ENCODE data around the gene GNB5.
A peak's percentile ranks its signal among the peaks of the same experiment; 100 is the strongest.

The GNB5 gene

GRCh38 chr15:52140646-52141045, 50.5 kb downstream of the GNB5 start:
- DNase-seq: no peak

GRCh38 chr15:52139599-52140462, 51.4 kb downstream of the GNB5 start:
- DNase-seq: peak; percentile 82 to 85

GRCh38 chr15:52137432-52138357, 53.5 kb downstream of the GNB5 start:
- no peak for DNase-seq

- no peak for DNase-seq
Measured at GRCh38 chr15:52136442-52136980, 54.7 kb downstream of the GNB5 start.

GRCh38 chr15:52134502-52135144, 56.6 kb downstream of the GNB5 start:
- DNase-seq: no peak

- DNase-seq: no peak
Measured at GRCh38 chr15:52133510-52134220, 57.5 kb downstream of the GNB5 start.

GRCh38 chr15:52132066-52132465, 59.1 kb downstream of the GNB5 start:
- DNase-seq: no peak

GRCh38 chr15:52128568-52128967, 62.6 kb downstream of the GNB5 start:
- no peak for DNase-seq

GRCh38 chr15:52124270-52124880, 66.8 kb downstream of the GNB5 start:
- peak in 1 of 2 experiments; percentile 31 for DNase-seq

- no peak for DNase-seq
Measured at GRCh38 chr15:52121896-52122295, 69.3 kb downstream of the GNB5 start.

- no peak for DNase-seq
Measured at GRCh38 chr15:52121006-52121405, 70.2 kb downstream of the GNB5 start.

GRCh38 chr15:52120488-52120887, 70.7 kb downstream of the GNB5 start:
- no peak for DNase-seq

GRCh38 chr15:52118969-52119749, 72.0 kb downstream of the GNB5 start:
- no peak for DNase-seq

- no peak for DNase-seq
Measured at GRCh38 chr15:52117549-52117948, 73.6 kb downstream of the GNB5 start.

- DNase-seq: no peak
Measured at GRCh38 chr15:52115598-52116427, 75.4 kb downstream of the GNB5 start.

GRCh38 chr15:52114261-52115055, 76.7 kb downstream of the GNB5 start:
- no peak for DNase-seq

GRCh38 chr15:52113708-52114107, 77.5 kb downstream of the GNB5 start:
- DNase-seq: no peak

GRCh38 chr15:52113235-52113634, 78.0 kb downstream of the GNB5 start:
- no peak for DNase-seq

- peak; percentile 61 to 66 for DNase-seq
Measured at GRCh38 chr15:52112203-52112750, 78.9 kb downstream of the GNB5 start.
